Neuronal stem cell (in vitro differentiated cells): ENCODE measurements around the gene ASMTL.
"Not testable (repeated sequence)": the region's sequence is repeated elsewhere in the genome, so short reads cannot be mapped to it uniquely, and the experiment has no call there.

Experiments used
- DNase-seq: peaks from one replicate; pipeline ENCODE4 v3.0.0-alpha.2; 2013; ENCODE audit warnings: low spot score
- H2AFZ ChIP-seq: one replicate; pipeline ENCODE4 v1.6.1; 2013; ENCODE audit warnings: mild to moderate bottlenecking, low read length, inconsistent platforms
- H2AK5ac ChIP-seq: 2 replicates; pipeline ENCODE4 v1.6.1; 2013; ENCODE audit warnings: low read depth, mild to moderate bottlenecking, inconsistent platforms, low read length, moderate library complexity, mixed read lengths
- H2BK120ac ChIP-seq: 2 replicates; pipeline ENCODE4 v1.6.1; 2013; ENCODE audit warnings: low read depth, mild to moderate bottlenecking, inconsistent platforms, low read length, moderate library complexity, mixed read lengths
- H2BK12ac ChIP-seq: one replicate; pipeline ENCODE4 v1.6.1; 2013; ENCODE audit warnings: low read length, inconsistent platforms
- H2BK15ac ChIP-seq: 2 replicates; pipeline ENCODE4 v1.6.1; 2013; ENCODE audit warnings: mild to moderate bottlenecking, low read length, inconsistent platforms, mixed read lengths
- H2BK5ac ChIP-seq: one replicate; pipeline ENCODE4 v1.6.1; 2013; ENCODE audit warnings: inconsistent platforms, mild to moderate bottlenecking, low read length, moderate library complexity
- H3K14ac ChIP-seq: one replicate; pipeline ENCODE4 v1.6.1; 2013; ENCODE audit warnings: low read length, inconsistent platforms
- H3K18ac ChIP-seq: 2 replicates; pipeline ENCODE4 v1.6.1; 2013; ENCODE audit warnings: low read length, inconsistent platforms
- H3K23ac ChIP-seq: 2 replicates; pipeline ENCODE4 v1.6.1; 2013; ENCODE audit warnings: low read depth, mild to moderate bottlenecking, mixed read lengths, low read length, inconsistent platforms; ENCODE audit not compliant: poor library complexity
- H3K27ac ChIP-seq: replicated peaks from 3 replicates; pipeline ENCODE4 v1.5.1; 2013; ENCODE audit warnings: low read length, inconsistent platforms
- H3K27me3 ChIP-seq, 3 experiments: 2 replicates each; pipeline ENCODE4 v1.6.1; 2013; ENCODE audit warnings: low read length in 3 of 3, mild to moderate bottlenecking in 2 of 3, inconsistent platforms in 1 of 3, low read depth in 1 of 3, mixed read lengths in 1 of 3, moderate library complexity in 1 of 3; ENCODE audit not compliant: control insufficient read depth in 3 of 3, insufficient read depth in 3 of 3
- H3K36me3 ChIP-seq, 2 donors: replicated peaks in 1 of 2; 2 replicates each; pipeline ENCODE4 v1.6.1; 2013; ENCODE audit warnings: low read length in 2 of 2; ENCODE audit not compliant: control insufficient read depth in 2 of 2, insufficient read depth in 2 of 2
- H3K4ac ChIP-seq: 2 replicates; pipeline ENCODE4 v1.6.1; 2013; ENCODE audit warnings: inconsistent platforms, mild to moderate bottlenecking, low read length, moderate library complexity
- H3K4me1 ChIP-seq, 2 donors: 1 replicate in 1 of 2; 2 replicates in 1 of 2; pipeline ENCODE4 v1.6.1; 2013; ENCODE audit warnings: low read length in 2 of 2, low read depth in 1 of 2; ENCODE audit not compliant: control insufficient read depth in 2 of 2, insufficient read depth in 1 of 2
- H3K4me2 ChIP-seq: one replicate; pipeline ENCODE4 v1.6.1; 2013; ENCODE audit warnings: mild to moderate bottlenecking, low read length, inconsistent platforms; ENCODE audit not compliant: insufficient read depth, poor library complexity, severe bottlenecking
- H3K4me3 ChIP-seq, 2 donors: 2 replicates each; pipeline ENCODE4 v1.5.1; 2013; ENCODE audit warnings: low read length in 2 of 2, mild to moderate bottlenecking in 2 of 2, inconsistent platforms in 1 of 2, moderate library complexity in 1 of 2
- H3K79me1 ChIP-seq: one replicate; pipeline ENCODE4 v1.6.1; 2013; ENCODE audit warnings: low read depth, mild to moderate bottlenecking, inconsistent platforms, low read length, moderate library complexity
- H3K9ac ChIP-seq: one replicate; pipeline ENCODE4 v1.6.1; 2013; ENCODE audit warnings: mild to moderate bottlenecking, low read depth, low read length, inconsistent platforms; ENCODE audit not compliant: poor library complexity
- H3K9me3 ChIP-seq, 2 donors: replicated peaks in 1 of 2; 2 replicates each; pipeline versions ENCODE3 to v1.6.1; 2013; ENCODE audit warnings: low read length in 2 of 2, mild to moderate bottlenecking in 2 of 2, inconsistent platforms in 1 of 2, low read depth in 1 of 2, mixed read lengths in 1 of 2, moderate library complexity in 1 of 2; ENCODE audit not compliant: control insufficient read depth in 2 of 2, insufficient read depth in 1 of 2
- H4K8ac ChIP-seq: one replicate; pipeline ENCODE4 v1.6.1; 2013; ENCODE audit warnings: low read depth, mild to moderate bottlenecking, inconsistent platforms, low read length, moderate library complexity
- H4K91ac ChIP-seq: one replicate; pipeline ENCODE4 v1.6.1; 2013; ENCODE audit warnings: low read length, low read depth, mild to moderate bottlenecking, inconsistent platforms; ENCODE audit not compliant: poor library complexity
- WGBS, 2 donors: extraction: QIAGEN DNeasy Blood & Tissue Kit; methylation state at CpG; one replicate each; pipeline ENCODE4 v1.1.7; 2013; ENCODE audit warnings: missing lambda C conversion rate in 2 of 2, mixed read lengths in 1 of 2; ENCODE audit not compliant: insufficient read length in 2 of 2, insufficient replicate concordance in 1 of 2; ENCODE audit errors: extremely low coverage in 2 of 2; 5-methylcytosine and 5-hydroxymethylcytosine counted together

The ASMTL gene

DNA sequence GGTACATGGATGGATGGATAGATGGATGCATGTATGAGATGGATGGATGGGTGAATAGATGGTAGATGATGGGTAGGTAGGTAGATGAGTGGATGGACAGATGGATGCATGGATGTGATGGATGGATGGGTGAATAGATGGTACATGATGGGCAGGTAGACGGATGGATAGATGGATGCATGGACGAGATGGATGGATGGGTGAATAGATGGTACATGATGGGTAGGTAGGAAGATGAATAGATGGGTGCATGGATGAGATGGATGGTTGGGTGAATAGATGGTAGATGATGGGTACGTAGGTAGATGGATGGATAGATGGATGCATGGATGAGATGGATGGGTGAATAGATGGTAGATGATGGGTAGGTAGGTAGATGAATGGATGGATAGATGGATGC is 48.8 kb downstream of the ASMTL start:
- H2BK5ac ChIP-seq, DNase-seq, H3K79me1 ChIP-seq, H2AK5ac ChIP-seq, H3K27ac ChIP-seq, H3K23ac ChIP-seq, H2BK12ac ChIP-seq, H3K4me1 ChIP-seq, H2BK15ac ChIP-seq, H2AFZ ChIP-seq, H2BK120ac ChIP-seq, H3K4ac ChIP-seq, H3K18ac ChIP-seq, H3K27me3 ChIP-seq, H3K14ac ChIP-seq, H3K9ac ChIP-seq, H4K8ac ChIP-seq, H3K4me2 ChIP-seq, H3K9me3 ChIP-seq: not testable (repeated sequence)
- Histone ChIP-seq H4K91ac (peak overlapping the region; percentile 6), H3K36me3 (peaks cover 59 to 79% of the 10 kb centered on the region in 2 donors), H3K4me3 (peak overlapping the region in 1 of 2 donors; percentile 19)
- WGBS, 2 donors = 100% methylated on average over 1 of the region's 3 CpGs

DNA sequence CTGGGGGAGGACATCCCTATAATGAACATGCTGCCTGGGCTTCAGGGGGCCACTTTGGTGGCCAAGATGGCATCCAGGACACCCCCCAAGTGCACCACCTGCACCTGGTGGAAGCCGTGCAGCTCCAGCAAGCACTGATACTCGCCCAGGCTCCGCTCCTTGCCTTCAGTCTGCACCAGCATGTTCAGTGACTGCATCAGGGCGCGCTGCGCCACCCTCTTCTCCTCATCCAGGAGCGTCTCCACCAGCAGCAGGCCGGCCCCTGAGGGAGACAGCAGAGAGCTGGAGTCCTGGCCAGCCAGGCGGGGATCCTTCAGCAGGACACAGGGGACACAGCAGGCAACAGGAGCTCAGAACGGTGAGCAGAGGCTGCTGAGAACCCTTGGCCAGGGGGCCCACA is 49.5 kb downstream of the ASMTL start:
- H3K36me3 ChIP-seq = peaks cover 59 to 83% of the 10 kb centered on the region in 2 donors
- DNase-seq = no peak
- H3K4me2 ChIP-seq = no peak overlapping the region
- peak overlapping the region; percentile 56 for H3K14ac ChIP-seq
- H2BK5ac ChIP-seq = no peak overlapping the region
- no peak overlapping the region for H3K18ac ChIP-seq
- H3K79me1 ChIP-seq = peaks cover 6% of the 10 kb centered on the region
- H3K9ac ChIP-seq = peak overlapping the region; percentile 55
- peaks cover 4 to 7% of the 10 kb centered on the region in 2 donors for H3K9me3 ChIP-seq
- H4K8ac ChIP-seq = no peak overlapping the region
- no CpG with 5 or more reads among the region's 10 CpGs for WGBS, 2 donors
- no peaks in the 10 kb centered on the region for H3K4me1 ChIP-seq
- H3K27ac ChIP-seq = no peak overlapping the region
- H2AK5ac ChIP-seq = no peak overlapping the region
- no peak overlapping the region for H3K4ac ChIP-seq
- H2BK12ac ChIP-seq = no peak overlapping the region
- no peak overlapping the region for H3K4me3 ChIP-seq
- no peak overlapping the region for H4K91ac ChIP-seq
- H2AFZ ChIP-seq = no peak overlapping the region
- no peaks in the 10 kb centered on the region for H3K27me3 ChIP-seq
- no peak overlapping the region for H3K23ac ChIP-seq
- H2BK120ac ChIP-seq = no peak overlapping the region
- H2BK15ac ChIP-seq = no peak overlapping the region

DNA sequence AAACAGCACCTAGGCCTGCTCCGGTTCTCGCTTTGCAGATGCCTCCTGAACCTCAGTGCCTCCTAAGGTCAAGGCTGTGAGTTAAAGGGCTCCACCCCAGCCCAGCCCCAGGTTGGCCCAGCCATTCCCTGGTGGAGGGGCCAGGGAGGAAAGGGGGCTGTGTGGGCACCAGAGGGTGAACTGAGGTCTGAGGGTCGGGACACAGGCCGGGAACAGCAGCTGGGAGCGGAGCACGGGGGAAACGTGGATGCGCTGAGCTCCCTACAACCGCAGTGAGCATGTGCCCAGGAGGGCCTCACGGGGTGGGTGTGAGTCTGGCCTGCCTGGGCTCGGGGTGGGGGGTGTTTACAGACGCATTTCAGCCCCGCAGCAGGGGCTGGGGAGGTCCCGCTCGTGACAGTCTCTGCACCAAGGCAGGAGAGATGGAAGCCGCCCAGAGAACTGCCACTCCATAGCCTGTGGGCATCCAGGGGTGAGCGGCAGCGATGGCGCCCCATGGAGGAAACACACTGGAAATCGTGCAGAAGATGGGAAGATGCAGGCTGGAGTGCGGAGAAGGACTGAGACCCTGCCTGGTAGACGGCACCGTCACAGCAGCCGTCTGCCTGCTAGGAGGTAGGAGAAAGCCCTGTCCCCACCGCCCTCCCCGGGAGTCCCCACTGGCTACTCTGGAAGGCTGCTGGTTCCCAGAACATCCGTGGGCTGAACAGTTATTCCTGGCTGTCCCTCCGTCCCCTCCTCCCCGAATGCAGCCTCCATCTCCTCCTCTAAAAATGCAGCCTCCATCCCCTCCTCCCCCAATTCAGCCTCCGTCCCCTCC is 50.9 kb downstream of the ASMTL start:
- Histone ChIP-seq H3K27ac (no peak overlapping the region), H3K9me3 (peaks cover 4 to 7% of the 10 kb centered on the region in 2 donors), H2BK5ac (no peak overlapping the region), H2BK120ac (no peak overlapping the region), H2AFZ (no peak overlapping the region), H2AK5ac (no peak overlapping the region), H3K36me3 (peaks cover 52 to 74% of the 10 kb centered on the region in 2 donors), H3K14ac (peak overlapping the region; percentile 1), H3K9ac (peak overlapping the region; percentile 21), H3K23ac (peak overlapping the region; percentile 81), H3K4me3 (no peak overlapping the region), H4K8ac (no peak overlapping the region), H3K4ac (no peak overlapping the region), H3K18ac (no peak overlapping the region), H3K4me1 (no peaks in the 10 kb centered on the region), H4K91ac (no peak overlapping the region), H2BK15ac (peak overlapping the region; percentile 55), H2BK12ac (no peak overlapping the region), H3K27me3 (no peaks in the 10 kb centered on the region), H3K79me1 (peaks cover 6% of the 10 kb centered on the region), H3K4me2 (no peak overlapping the region)
- DNase-seq = no peak
- WGBS, 2 donors = no CpG with 5 or more reads among the region's 30 CpGs

DNA sequence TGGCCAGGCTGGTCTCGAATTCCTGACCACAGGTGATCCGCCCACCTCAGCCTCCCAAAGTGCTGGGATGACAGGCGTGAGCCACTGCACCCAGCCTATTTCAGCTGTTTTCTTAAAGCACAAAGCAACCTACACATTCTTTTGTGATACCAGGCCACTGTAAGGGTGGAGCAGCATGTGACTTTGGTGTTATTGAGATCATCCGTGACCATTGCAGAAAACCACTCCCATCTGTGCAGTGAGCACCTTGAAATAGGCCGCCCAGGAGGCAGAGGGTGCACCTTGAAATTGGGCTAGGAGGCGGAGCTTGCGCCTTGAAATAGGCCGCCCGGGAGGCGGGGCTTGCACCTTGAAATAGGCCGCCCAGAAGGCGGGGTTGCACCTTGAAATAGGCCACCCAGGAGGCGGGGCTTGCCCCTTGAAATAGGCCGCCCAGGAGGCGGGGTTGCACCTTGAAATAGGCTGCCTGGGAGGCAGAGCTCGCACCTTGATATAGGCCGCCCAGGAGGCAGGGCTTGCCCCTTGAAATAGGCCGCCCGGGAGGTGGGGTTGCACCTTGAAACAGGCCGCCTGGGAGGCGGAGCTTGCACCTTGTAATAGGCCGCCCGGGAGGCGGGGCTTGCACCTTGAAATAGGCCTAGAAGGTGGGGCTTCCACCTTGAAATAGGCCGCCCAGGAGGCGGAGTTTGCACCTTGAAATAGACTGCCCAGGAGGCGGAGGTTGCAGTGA is 51.8 kb downstream of the ASMTL start:
- peaks cover 4 to 7% of the 10 kb centered on the region in 2 donors for H3K9me3 ChIP-seq
- WGBS, 2 donors = no CpG with 5 or more reads among the region's 27 CpGs
- H2AK5ac ChIP-seq = no peak overlapping the region
- H4K91ac ChIP-seq = no peak overlapping the region
- H4K8ac ChIP-seq = no peak overlapping the region
- H3K9ac ChIP-seq = no peak overlapping the region
- peaks cover 11% of the 10 kb centered on the region for H3K79me1 ChIP-seq
- H3K4ac ChIP-seq = no peak overlapping the region
- no peak overlapping the region for H2BK120ac ChIP-seq
- H3K4me3 ChIP-seq = no peak overlapping the region
- no peak overlapping the region for H3K23ac ChIP-seq
- H3K4me2 ChIP-seq = no peak overlapping the region
- no peak overlapping the region for H2AFZ ChIP-seq
- no peak overlapping the region for H3K27ac ChIP-seq
- no peak for DNase-seq
- H3K36me3 ChIP-seq = peaks cover 45 to 74% of the 10 kb centered on the region in 2 donors
- H3K18ac ChIP-seq = peak overlapping the region; percentile 38
- H3K27me3 ChIP-seq = no peaks in the 10 kb centered on the region
- H2BK15ac ChIP-seq = no peak overlapping the region
- H2BK12ac ChIP-seq = peak overlapping the region; percentile 22
- no peak overlapping the region for H3K14ac ChIP-seq
- no peak overlapping the region for H2BK5ac ChIP-seq
- no peaks in the 10 kb centered on the region for H3K4me1 ChIP-seq
